Measurements from ENCODE around the gene PRKCA. TPM values are rescaled to one million over a fixed set of nuclear protein-coding genes. Genes with fewer than 3 reads are reported as not detected.
A peak's percentile ranks its signal among the peaks of the same experiment; 100 is the strongest.

The PRKCA gene
- total RNA-seq, 1 donor from 2014 or later: 29.0 TPM

DNA sequence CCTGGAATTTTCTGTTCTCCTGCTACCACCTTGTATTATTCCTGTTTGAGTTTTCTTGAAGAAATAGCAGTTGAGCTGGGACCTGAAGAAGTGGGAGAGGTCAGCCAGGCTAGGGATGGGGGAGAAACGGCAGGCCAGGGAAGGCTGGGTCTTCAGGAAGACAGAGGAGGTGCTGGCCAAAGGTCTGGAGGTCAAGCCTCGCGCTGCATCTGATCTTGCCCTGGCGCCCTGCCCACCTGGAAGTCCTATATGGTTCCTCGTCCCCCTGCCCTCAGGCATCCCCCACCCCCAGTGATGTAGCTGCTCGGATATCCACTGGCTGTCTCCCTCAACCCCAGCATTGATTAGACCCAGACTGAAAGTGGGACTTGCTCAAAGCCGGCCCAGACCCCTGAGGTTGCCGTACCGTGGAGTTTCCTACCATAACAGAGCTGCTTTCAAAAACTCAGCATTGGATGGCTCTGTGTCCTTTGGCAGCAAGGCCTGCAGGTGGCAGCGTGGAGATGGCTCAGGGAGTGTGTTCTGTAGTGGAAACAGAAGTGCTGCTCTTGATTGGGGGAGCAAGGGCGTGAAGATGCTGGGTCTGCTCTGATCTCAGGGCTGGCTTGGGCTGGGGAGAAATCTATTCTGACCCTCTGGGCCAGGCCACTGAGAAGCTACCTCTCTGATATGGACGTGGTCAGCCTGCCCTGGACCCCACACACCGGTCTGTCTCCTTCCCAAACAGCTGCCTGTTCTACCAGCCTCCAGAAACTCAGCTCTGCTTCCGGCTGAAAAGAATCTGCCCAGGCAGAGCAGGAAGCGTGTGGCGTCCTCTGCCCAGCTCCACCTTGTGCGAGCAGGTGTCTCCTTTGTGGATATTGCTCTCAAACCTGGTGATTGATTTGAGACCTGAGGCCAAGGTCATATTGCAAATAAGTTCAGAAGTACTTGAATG, 425.5 kb downstream of the PRKCA start:
- H3K4me1 ChIP-seq: peaks cover 14% of the 10 kb centered on the region
- no peaks in the 10 kb centered on the region for H3K36me3 ChIP-seq
- no peak overlapping the region for H3K27ac ChIP-seq
- intact Hi-C loops (cut with DNase I): no loop called here
- H3K27me3 ChIP-seq (ENCODE audit: low read depth): no peaks in the 10 kb centered on the region
- H3K4me3 ChIP-seq: no peak overlapping the region
- ATAC-seq: peak; percentile 74 to 81
- DNase-seq: peak; percentile 61
- no peaks in the 10 kb centered on the region for H3K9me3 ChIP-seq
- TF ChIP-seq, protein P1, sequence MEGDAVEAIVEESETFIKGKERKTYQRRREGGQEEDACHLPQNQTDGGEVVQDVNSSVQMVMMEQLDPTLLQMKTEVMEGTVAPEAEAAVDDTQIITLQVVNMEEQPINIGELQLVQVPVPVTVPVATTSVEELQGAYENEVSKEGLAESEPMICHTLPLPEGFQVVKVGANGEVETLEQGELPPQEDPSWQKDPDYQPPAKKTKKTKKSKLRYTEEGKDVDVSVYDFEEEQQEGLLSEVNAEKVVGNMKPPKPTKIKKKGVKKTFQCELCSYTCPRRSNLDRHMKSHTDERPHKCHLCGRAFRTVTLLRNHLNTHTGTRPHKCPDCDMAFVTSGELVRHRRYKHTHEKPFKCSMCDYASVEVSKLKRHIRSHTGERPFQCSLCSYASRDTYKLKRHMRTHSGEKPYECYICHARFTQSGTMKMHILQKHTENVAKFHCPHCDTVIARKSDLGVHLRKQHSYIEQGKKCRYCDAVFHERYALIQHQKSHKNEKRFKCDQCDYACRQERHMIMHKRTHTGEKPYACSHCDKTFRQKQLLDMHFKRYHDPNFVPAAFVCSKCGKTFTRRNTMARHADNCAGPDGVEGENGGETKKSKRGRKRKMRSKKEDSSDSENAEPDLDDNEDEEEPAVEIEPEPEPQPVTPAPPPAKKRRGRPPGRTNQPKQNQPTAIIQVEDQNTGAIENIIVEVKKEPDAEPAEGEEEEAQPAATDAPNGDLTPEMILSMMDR (IDR thresholded peaks at IDR 0.05): peak; percentile 54

DNA sequence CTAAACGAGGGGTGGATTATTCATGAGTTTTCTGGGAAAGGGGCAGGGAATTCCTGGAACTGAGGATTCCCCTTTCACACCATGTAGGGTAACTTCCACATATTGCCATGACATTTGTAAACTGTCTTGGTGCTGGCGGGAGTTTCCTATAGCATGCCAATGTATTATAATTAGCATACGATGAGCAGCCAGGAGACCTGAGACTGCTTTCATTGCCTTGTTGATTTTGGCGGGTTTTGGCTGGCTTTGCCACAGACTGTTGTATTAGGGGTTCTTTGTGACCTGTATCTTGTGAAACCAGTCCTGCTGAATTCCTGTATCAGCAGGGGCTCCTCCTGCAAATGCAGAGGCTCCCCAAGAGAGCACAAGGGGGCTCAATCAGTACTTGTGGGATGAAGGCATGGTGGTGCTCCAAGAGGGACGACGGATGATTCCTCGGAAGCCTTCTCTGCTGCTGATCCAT, 428.1 kb downstream of the PRKCA start:
- intact Hi-C loops (cut with DNase I): no loop called here
- ATAC-seq (no peak), DNase-seq (no peak)
- H3K27ac ChIP-seq: no peak overlapping the region
- H3K36me3 ChIP-seq: peaks cover 7% of the 10 kb centered on the region
- no peaks in the 10 kb centered on the region for H3K27me3 ChIP-seq (ENCODE audit: low read depth)
- no peak overlapping the region for H3K4me3 ChIP-seq
- no peaks in the 10 kb centered on the region for H3K9me3 ChIP-seq
- H3K4me1 ChIP-seq: no peaks in the 10 kb centered on the region
- TF ChIP-seq, protein P1 (IDR thresholded peaks at IDR 0.05): no peak

DNA sequence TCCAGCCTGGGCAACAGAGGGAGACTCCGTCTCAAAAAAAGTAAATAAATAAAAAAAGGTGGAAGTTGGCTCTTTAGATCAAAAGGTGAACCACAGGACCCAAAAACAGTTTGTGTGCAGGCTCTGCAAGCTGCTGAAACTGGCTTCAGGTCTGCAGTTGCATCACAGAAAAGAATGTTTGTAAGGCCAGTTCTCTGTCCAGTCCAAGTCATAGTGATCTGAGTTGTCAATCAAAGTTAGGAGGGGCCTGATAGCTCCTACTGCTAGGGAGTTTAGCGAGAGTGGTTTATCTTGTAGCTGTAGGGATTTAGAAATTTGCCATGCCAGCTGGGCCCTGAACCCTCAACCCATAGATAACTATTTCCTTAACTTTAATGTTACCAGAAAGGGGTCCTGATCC, 431.3 kb downstream of the PRKCA start:
- no peaks in the 10 kb centered on the region for H3K27me3 ChIP-seq (ENCODE audit: low read depth)
- H3K9me3 ChIP-seq: no peaks in the 10 kb centered on the region
- H3K4me1 ChIP-seq: no peaks in the 10 kb centered on the region
- H3K27ac ChIP-seq: no peak overlapping the region
- ATAC-seq (no peak), DNase-seq (no peak)
- intact Hi-C loops (cut with DNase I): no loop called here
- TF ChIP-seq, protein P1 (IDR thresholded peaks at IDR 0.05): no peak
- no peak overlapping the region for H3K4me3 ChIP-seq
- peaks cover 15% of the 10 kb centered on the region for H3K36me3 ChIP-seq

DNA sequence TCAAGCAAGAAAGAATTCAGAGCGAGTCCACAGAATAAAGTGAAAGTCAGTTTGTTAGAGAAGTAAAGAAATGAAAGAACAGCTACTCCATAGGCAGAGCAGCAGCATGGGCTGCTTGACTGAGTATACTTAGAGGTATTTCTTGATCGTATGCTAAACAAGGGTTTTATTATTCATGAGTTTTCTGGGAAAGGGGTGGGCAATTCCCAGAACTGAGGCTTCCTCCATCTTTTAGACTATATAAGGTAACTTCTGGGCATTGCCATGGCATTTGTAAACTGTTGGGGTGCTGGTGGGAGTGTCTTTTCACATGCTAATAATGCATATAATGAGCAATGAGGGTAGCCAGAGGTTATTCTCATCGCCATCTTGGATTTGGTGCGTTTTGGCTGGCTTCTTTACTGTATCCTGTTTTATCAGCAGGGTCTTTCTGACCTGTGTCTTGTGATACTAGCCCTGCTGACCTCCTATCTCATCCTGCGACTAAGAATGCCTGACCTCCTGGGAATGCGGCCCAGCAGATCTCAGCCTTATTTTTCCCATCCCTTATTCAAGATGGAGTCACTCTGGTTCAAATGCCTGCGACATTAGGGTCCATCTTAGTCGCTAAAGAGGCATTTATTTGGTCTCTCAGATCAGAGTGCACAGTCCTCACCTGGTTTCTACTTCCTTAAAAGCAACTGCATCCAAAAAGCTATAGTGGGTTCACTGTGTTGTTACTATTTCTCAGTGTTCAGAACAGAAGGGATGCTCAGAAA, 432.0 kb downstream of the PRKCA start:
- H3K27ac ChIP-seq: no peak overlapping the region
- H3K9me3 ChIP-seq: no peaks in the 10 kb centered on the region
- peaks cover 19% of the 10 kb centered on the region for H3K36me3 ChIP-seq
- ATAC-seq: no peak
- intact Hi-C loops (cut with DNase I): no loop called here
- no peak for DNase-seq
- TF ChIP-seq, protein P1 (IDR thresholded peaks at IDR 0.05): no peak
- no peaks in the 10 kb centered on the region for H3K4me1 ChIP-seq
- H3K4me3 ChIP-seq: no peak overlapping the region
- no peaks in the 10 kb centered on the region for H3K27me3 ChIP-seq (ENCODE audit: low read depth)

DNA sequence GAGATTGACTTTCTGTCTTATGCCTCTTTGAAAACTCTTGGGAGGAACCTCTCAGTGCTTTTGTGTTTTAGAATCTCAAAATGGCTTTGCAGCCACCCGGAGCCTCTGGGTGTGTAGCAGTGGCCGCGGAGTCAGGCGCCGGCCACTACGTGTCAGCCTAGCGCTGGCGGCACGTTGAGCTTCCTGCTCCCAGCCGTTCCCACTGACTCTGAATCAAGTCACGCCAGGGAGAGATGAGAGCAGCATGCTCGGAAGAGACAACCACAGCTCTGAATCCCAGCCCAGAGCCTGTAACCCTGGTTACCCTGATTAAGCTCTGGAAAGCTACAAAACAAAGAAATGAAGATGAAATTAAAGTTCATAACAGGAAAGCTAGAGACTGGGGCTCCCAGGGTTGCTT, 435.1 kb downstream of the PRKCA start:
- no peaks in the 10 kb centered on the region for H3K9me3 ChIP-seq
- DNase-seq (no peak), ATAC-seq (peak in 1 of 2 donors; percentile 68)
- no peak overlapping the region for H3K4me3 ChIP-seq
- H3K36me3 ChIP-seq: peaks cover 33% of the 10 kb centered on the region
- no peaks in the 10 kb centered on the region for H3K27me3 ChIP-seq (ENCODE audit: low read depth)
- H3K4me1 ChIP-seq: no peaks in the 10 kb centered on the region
- intact Hi-C loops (cut with DNase I): no loop called here
- H3K27ac ChIP-seq: no peak overlapping the region
- TF ChIP-seq, protein P1 (IDR thresholded peaks at IDR 0.05): no peak
